ENCODE data around the gene ICA1.
"Not testable (repeated sequence)": the region's sequence is repeated elsewhere in the genome, so short reads cannot be mapped to it uniquely, and the experiment has no call there.

The ICA1 gene

DNA sequence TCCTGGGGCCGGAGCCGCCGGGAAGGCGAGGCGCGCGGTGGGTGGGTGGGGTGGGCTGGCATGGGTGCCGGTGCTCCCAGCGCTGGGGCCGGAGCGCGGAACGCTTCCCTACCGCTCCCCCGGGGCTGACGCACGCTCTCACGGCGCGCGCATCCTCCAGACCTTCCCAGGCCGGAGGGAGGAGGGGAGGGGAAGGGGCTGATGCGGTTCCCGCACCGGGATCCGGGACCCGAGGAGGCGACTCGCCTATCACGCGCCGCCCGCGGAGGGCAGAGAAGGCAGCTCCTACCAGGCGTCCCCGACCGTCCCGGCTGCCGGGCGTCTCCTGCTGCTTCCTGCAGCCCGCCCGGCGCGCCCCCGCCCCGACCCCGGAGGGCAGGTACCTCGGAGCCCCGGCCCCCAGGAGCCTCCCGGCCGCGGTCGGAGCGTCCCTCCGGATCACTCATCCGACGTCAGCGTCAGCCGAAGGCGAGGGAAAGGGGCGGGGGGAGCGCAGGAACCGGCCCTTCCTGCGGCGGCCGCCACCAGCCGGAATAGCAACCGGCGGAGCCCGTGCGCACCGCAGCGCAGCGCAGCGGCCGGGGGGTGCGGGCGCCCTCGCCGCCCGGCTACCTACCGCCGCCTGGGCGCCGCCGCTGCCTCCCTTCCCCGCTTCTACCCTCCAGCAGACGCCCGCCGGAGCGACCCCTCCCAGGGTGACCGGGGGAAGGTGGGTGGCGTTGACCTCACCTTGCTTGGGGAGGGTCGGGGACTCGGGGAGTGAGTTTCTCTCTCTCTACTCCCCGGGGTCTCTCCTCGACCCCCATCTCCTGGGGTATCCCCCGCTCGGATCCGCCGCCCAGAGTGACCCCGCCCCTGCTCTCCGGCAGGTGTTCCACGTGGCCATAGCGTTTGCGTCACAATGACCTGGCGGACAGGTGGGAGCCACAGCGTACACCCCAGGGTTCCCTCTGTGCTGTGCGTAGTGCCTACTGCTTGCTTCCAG is at the start of gene ICA1:
Gene ICA1 (minus strand): TSS at position 457 of the 985 bp plus-strand sequence. CDS start 26,241 bp downstream, outside the sequence.
- DNase-seq (ENCODE audit: extremely low read depth, low read depth) = no peak
- TF ChIP-seq, protein P1, sequence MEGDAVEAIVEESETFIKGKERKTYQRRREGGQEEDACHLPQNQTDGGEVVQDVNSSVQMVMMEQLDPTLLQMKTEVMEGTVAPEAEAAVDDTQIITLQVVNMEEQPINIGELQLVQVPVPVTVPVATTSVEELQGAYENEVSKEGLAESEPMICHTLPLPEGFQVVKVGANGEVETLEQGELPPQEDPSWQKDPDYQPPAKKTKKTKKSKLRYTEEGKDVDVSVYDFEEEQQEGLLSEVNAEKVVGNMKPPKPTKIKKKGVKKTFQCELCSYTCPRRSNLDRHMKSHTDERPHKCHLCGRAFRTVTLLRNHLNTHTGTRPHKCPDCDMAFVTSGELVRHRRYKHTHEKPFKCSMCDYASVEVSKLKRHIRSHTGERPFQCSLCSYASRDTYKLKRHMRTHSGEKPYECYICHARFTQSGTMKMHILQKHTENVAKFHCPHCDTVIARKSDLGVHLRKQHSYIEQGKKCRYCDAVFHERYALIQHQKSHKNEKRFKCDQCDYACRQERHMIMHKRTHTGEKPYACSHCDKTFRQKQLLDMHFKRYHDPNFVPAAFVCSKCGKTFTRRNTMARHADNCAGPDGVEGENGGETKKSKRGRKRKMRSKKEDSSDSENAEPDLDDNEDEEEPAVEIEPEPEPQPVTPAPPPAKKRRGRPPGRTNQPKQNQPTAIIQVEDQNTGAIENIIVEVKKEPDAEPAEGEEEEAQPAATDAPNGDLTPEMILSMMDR (IDR thresholded peaks at IDR 0.05; ENCODE audit: low read depth, low read length, missing control alignments) = no peak

DNA sequence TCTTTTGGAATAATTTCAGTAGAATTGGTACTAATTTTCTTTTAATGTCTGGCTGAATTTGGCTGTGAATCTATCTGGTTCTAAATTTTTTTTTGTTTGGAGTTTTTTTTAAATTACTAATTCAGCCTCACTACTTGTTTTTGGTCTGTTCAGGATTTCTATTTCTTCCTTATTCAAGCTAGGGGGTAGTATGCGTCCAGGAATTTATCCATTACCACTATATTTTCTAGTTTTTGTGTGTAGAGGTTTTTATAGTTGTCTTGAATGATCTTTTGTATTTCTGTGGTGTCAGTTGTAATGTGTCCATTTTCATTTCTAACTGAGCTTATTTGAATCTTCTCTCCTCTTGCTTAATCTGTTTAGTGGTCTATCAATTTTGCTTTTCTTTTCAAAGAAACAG is 48.9 kb upstream of the ICA1 start:
- TF ChIP-seq, protein P1 (IDR thresholded peaks at IDR 0.05; ENCODE audit: low read depth, low read length, missing control alignments) = no peak
- no peak for DNase-seq (ENCODE audit: extremely low read depth, low read depth)
- no peak overlapping the region for H3K4me3 ChIP-seq (replicated peaks; ENCODE audit: low read depth, low read length)

More for the DNA sequence above, at the start of gene ICA1:
- peak within 1 kb of the TSS; percentile 37 for H3K4me3 ChIP-seq (replicated peaks; ENCODE audit: low read depth, low read length)

DNA sequence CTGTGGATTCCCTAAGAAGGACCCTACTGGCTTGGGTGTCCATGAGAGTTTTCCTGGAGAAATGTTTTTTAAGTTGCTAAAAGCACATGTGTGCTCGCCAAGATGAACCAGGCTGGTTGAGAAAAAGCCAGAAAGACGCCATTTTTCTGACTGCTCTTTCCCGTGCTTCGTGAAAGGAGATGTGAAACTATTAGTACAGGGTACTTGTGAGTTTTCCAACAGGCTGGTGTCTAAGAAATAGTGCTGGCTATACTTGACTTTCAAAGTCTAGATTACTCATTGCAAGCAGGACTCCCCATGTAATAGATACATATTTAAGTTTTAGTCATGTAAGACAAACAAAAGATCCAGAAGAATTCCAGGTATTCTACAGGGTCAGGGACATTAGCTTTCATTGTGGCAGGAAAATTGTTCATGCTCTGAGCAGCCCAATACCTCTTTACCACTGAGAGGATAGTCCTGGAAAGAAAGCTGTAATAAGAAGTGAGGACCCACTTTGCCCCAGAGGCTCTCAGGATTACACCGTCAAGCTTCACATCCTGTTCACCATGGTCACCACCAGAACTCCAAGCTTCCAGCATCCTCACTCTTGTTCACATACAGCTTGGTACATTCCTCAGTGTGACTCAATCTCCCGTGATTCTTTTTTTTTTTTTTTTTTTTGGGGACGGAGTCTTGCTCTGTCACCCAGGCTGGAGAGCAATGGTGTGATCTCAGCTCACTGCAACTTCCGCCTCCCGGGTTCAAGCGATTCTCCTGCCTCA is 43.8 kb upstream of the ICA1 start:
- H3K4me3 ChIP-seq (replicated peaks; ENCODE audit: low read depth, low read length) = no peak overlapping the region
- TF ChIP-seq, protein P1 (IDR thresholded peaks at IDR 0.05; ENCODE audit: low read depth, low read length, missing control alignments) = no peak
- no peak for DNase-seq (ENCODE audit: extremely low read depth, low read depth)

DNA sequence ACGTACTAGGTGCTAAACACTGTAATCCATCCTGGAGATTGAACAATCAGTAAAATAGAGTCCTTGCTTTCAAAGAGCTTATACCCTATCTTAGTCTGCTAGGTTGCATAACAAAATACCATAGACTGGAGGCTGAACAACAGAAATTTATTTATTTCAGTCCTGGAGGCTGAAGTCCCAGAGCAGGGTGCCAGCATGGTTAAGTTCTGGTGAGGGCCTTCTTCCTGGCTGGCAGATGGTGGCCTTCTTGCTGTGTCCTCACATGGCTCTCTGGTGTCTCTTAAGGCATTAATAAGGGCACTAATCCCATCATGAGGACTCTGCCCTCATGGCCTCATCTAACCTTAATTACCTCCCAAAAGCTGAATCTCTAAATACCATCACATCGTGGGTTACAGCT is 43.1 kb upstream of the ICA1 start:
- TF ChIP-seq, protein P1 (IDR thresholded peaks at IDR 0.05; ENCODE audit: low read depth, low read length, missing control alignments) = no peak
- DNase-seq (ENCODE audit: extremely low read depth, low read depth) = no peak
- no peak overlapping the region for H3K4me3 ChIP-seq (replicated peaks; ENCODE audit: low read depth, low read length)

DNA sequence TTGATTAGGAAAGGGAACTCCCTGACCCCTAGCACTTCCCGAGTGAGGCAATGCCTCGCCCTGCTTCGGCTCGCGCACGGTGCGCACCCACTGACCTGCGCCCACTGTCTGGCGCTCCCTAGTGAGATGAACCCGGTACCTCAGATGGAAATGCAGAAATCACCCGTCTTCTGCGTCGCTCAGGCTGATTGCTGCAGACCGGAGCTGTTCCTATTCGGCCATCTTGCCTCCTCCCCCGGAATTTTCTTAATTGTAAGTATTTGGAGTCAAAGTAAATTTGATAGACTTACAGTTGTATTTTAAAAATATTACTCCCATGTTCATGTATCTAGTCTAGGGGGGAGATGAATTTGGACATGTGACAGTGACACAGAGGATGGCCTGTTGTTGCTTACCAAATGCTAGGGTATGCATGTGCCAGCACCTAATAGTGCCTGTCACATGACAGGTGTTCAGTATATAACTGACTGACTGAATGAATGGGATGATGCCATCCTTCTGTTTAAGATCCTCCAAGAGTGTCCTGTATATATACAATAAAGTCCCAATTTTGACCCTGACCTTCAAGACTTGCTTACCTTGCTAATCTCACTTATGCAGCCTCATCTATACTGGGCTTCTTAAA is 42.0 kb upstream of the ICA1 start:
- H3K4me3 ChIP-seq (replicated peaks; ENCODE audit: low read depth, low read length) = no peak overlapping the region
- no peak for DNase-seq (ENCODE audit: extremely low read depth, low read depth)
- TF ChIP-seq, protein P1 (IDR thresholded peaks at IDR 0.05; ENCODE audit: low read depth, low read length, missing control alignments) = no peak

DNA sequence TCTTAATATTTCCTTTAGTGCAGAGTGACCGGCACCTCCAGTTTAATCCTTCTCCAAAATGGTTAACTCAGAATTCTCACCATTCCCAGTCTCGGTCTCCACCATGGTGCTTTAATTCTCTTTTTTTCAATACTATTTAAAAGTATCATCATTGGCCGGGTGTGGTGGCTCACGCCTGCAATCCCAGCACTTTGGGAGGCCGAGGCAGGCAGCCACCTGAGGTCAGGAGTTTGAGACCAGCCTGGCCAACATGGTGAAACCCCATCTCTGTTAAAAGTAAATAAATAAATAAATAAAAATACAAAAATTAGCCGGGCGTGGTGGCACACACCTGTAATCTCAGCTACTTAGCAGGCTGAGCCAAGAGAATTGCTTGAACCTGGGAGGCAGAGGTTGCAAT is 35.1 kb upstream of the ICA1 start:
- not testable (repeated sequence) for DNase-seq (ENCODE audit: extremely low read depth, low read depth); H3K4me3 ChIP-seq (replicated peaks; ENCODE audit: low read depth, low read length)

DNA sequence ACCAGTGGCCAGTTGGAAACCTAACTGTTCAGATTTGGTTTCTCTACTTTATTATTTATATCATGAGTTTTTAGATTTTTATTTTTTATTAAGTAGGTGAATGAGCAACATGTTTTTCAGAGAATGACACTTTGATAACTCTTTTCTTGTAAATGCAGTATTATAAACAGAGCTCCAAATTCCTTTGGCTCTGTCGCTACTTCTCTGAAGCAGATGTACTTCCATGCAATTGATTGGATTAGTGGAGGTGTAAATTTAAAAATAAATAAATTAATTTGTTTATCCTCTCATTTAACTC is 34.3 kb upstream of the ICA1 start:
- DNase-seq (ENCODE audit: extremely low read depth, low read depth) = no peak
- TF ChIP-seq, protein P1 (IDR thresholded peaks at IDR 0.05; ENCODE audit: low read depth, low read length, missing control alignments) = no peak
- H3K4me3 ChIP-seq (replicated peaks; ENCODE audit: low read depth, low read length) = no peak overlapping the region

Data from HFF-Myc (cell line).